Measurements from ENCODE around the gene FLT1. TPM values are rescaled to one million over a fixed set of nuclear protein-coding genes. Genes with fewer than 3 reads are reported as not detected.

The FLT1 gene
- total RNA-seq, 1 experiment from 2014 or later, result 0.25 TPM

GRCh38 chr13:28420704-28421103 lies 74.2 kb downstream of the FLT1 start:
- ATAC-seq (no peak), DNase-seq (ENCODE audit: low read depth, low spot score) (no peak)
- H3K4me3 ChIP-seq (replicated peaks in 1 of 2; ENCODE audit: low read depth in 1 of 2, low read length in 2 of 2), result no peak overlapping the region
- no peaks in the 10 kb centered on the region for H3K27me3 ChIP-seq (ENCODE audit: insufficient read depth, low read length)
- no peak overlapping the region for H2AFZ ChIP-seq (ENCODE audit: low read depth, low read length, poor library complexity, severe bottlenecking)
- H3K4me1 ChIP-seq (ENCODE audit: control insufficient read depth in 1 of 2, insufficient read depth in 2 of 2, low read length in 2 of 2), result no peaks in the 10 kb centered on the region
- H4K20me1 ChIP-seq (ENCODE audit: insufficient read depth), result no peaks in the 10 kb centered on the region
- H3K79me2 ChIP-seq (ENCODE audit: insufficient read depth, low read length), result no peaks in the 10 kb centered on the region
- intact Hi-C loops (cut with micrococcal nuclease), result no loop called here
- no peak overlapping the region for H3K4me2 ChIP-seq (ENCODE audit: low read length)
- no peaks in the 10 kb centered on the region for H3K9me3 ChIP-seq (ENCODE audit: control insufficient read depth in 1 of 2, insufficient read depth in 1 of 2, low read depth in 1 of 2, low read length in 2 of 2)
- H3K36me3 ChIP-seq (ENCODE audit: control insufficient read depth in 1 of 2, insufficient read depth in 2 of 2, low read length in 2 of 2), result no peaks in the 10 kb centered on the region
- no TSS peak for BruUV-seq (replicated peaks)
- H3K27ac ChIP-seq (ENCODE audit: low read depth, low read length), result no peak overlapping the region
- ChIA-PET RAD21 (ENCODE audit: low non-redundant PET in 1 of 2, low total read pairs in 2 of 2, uncharacterized antibody in 2 of 2, unreplicated experiment in 2 of 2) (no interaction called here), CTCF (no interaction called here), POLR2A (no interaction called here)
- no peak overlapping the region for H3K9ac ChIP-seq (ENCODE audit: low read length)
- no peak for TF ChIP-seq EZH2 (IDR thresholded peaks at IDR 0.05)
- no peak for TF ChIP-seq MAX (IDR thresholded peaks at IDR 0.05)
- no peak for TF ChIP-seq ZBTB33 (IDR thresholded peaks at IDR 0.05; ENCODE audit: extremely low read depth, insufficient replicate concordance, low read length)
- TF ChIP-seq JUND (IDR thresholded peaks at IDR 0.05), result no peak
- no peak for TF ChIP-seq SIN3A (IDR thresholded peaks at IDR 0.05; ENCODE audit: low read depth)
- no peak for TF ChIP-seq CEBPB (IDR thresholded peaks at IDR 0.05; ENCODE audit: low read depth)
- no peak for TF ChIP-seq EGR1 (IDR thresholded peaks at IDR 0.05; ENCODE audit: low read depth)
- no peak for TF ChIP-seq FOSL1 (IDR thresholded peaks at IDR 0.05; ENCODE audit: low read depth)
- no peak for TF ChIP-seq YY1 (IDR thresholded peaks at IDR 0.05; ENCODE audit: extremely low read depth, insufficient replicate concordance, low read depth, low read length)
- TF ChIP-seq REST (IDR thresholded peaks at IDR 0.05; ENCODE audit: low read depth), result no peak
- TF ChIP-seq POLR2A (IDR thresholded peaks at IDR 0.05; ENCODE audit: borderline replicate concordance, extremely low read depth, insufficient read depth, insufficient read length), result no peak
- no peak for TF ChIP-seq CTCF (IDR thresholded peaks at IDR 0.05 in 2 of 3, conservative IDR thresholded peaks at IDR 0.05 in 1 of 3; ENCODE audit: borderline replicate concordance in 1 of 3, insufficient read depth in 1 of 3, low read depth in 2 of 3, low read length in 2 of 3)
- no peak for TF ChIP-seq SRF (IDR thresholded peaks at IDR 0.05; ENCODE audit: low read depth)
- TF ChIP-seq CBX3 (IDR thresholded peaks at IDR 0.05; ENCODE audit: low read depth), result no peak
- no peak for TF ChIP-seq TCF7L2 (IDR thresholded peaks at IDR 0.05; ENCODE audit: borderline replicate concordance, extremely low read depth, insufficient read depth, insufficient read length)
- no peak for TF ChIP-seq RAD21 (IDR thresholded peaks at IDR 0.05; ENCODE audit: low read depth)
- no peak for TF ChIP-seq ZFX (IDR thresholded peaks at IDR 0.05)
- H3K9me2 ChIP-seq (ENCODE audit: insufficient read depth), result no peaks in the 10 kb centered on the region
